ENCODE measurements around the gene OCSTAMP. TPM values are rescaled to one million over a fixed set of nuclear protein-coding genes. Genes with fewer than 3 reads are reported as not detected.
A peak's percentile ranks its signal among the peaks of the same experiment; 100 is the strongest.

OCSTAMP gene
- total and polyA plus RNA-seq, 7 donors: not detected

- no peak for ATAC-seq
- TF ChIP-seq CTCF (IDR thresholded peaks at IDR 0.05): no peak
- Histone ChIP-seq H3K9me3 (no peaks in the 10 kb centered on the region), H3K4me3 (no peak overlapping the region), H3K27ac (no peak overlapping the region), H3K27me3 (ENCODE audit: insufficient read depth in 3 of 3, low read length in 2 of 3) (peaks cover 0 to 2% (median 0%) of the 10 kb centered on the region in 3 donors), H3K4me1 (peaks cover 5% of the 10 kb centered on the region), H3K36me3 (ENCODE audit: insufficient read depth in 1 of 2, low read depth in 1 of 2) (no peaks in the 10 kb centered on the region)
- intact Hi-C loops (cut with DNase I): loop anchor here in 1 of 2 donors (5.0 kb wide), 1 partner anchor 114 kb away; no protein-coding TSS in a partner anchor
- WGBS, 3 donors: 83 to 87% (median 85%) methylated on average over 16 of the region's 16 CpGs
- DNase-seq: no peak
These were observed 12.9 kb upstream of the OCSTAMP start for GRCh38 chr20:46563170-46563859.

- Histone ChIP-seq H3K36me3 (ENCODE audit: insufficient read depth in 1 of 2, low read depth in 1 of 2) (no peaks in the 10 kb centered on the region), H3K4me3 (peak overlapping the region; percentile 52), H3K27ac (no peak overlapping the region), H3K27me3 (ENCODE audit: insufficient read depth in 3 of 3, low read length in 2 of 3) (peaks cover 0 to 2% (median 0%) of the 10 kb centered on the region in 3 donors), H3K4me1 (peaks cover 5% of the 10 kb centered on the region), H3K9me3 (no peaks in the 10 kb centered on the region)
- peak; percentile 86 for TF ChIP-seq CTCF (IDR thresholded peaks at IDR 0.05)
- DNase-seq (peak; percentile 56 to 72), ATAC-seq (peak; percentile 69 to 93 (median 80))
- WGBS, 3 donors: 9 to 12% (median 11%) methylated on average over 19 of the region's 19 CpGs
- intact Hi-C loops (cut with DNase I): loop anchor here in 1 of 2 donors (5.0 kb wide), 1 partner anchor 115 kb away; no protein-coding TSS in a partner anchor
These were observed 12.1 kb upstream of the OCSTAMP start for GRCh38 chr20:46562373-46563169.

GRCh38 chr20:46562009-46562372 lies 11.5 kb upstream of the OCSTAMP start:
- WGBS, 3 donors: 33 to 44% (median 35%) methylated on average over 5 of the region's 5 CpGs
- TF ChIP-seq CTCF (IDR thresholded peaks at IDR 0.05): no peak
- no peak for DNase-seq
- Histone ChIP-seq H3K4me1 (peaks cover 5% of the 10 kb centered on the region), H3K9me3 (no peaks in the 10 kb centered on the region), H3K27ac (no peak overlapping the region), H3K4me3 (peak overlapping the region; percentile 52), H3K27me3 (ENCODE audit: insufficient read depth in 3 of 3, low read length in 2 of 3) (peaks cover 0 to 3% (median 0%) of the 10 kb centered on the region in 3 donors), H3K36me3 (ENCODE audit: insufficient read depth in 1 of 2, low read depth in 1 of 2) (no peaks in the 10 kb centered on the region)
- intact Hi-C loops (cut with DNase I): loop anchor here in 1 of 2 donors (5.0 kb wide), 1 partner anchor 115 kb away; no protein-coding TSS in a partner anchor
- ATAC-seq: no peak

GRCh38 chr20:46559685-46560440 lies 9.4 kb upstream of the OCSTAMP start:
- 79 to 86% (median 81%) methylated on average over 7 of the region's 7 CpGs for WGBS, 3 donors
- Histone ChIP-seq H3K27me3 (ENCODE audit: insufficient read depth in 3 of 3, low read length in 2 of 3) (peaks cover 0 to 3% (median 0%) of the 10 kb centered on the region in 3 donors), H3K27ac (no peak overlapping the region), H3K4me3 (no peak overlapping the region), H3K9me3 (no peaks in the 10 kb centered on the region), H3K4me1 (peaks cover 5% of the 10 kb centered on the region), H3K36me3 (ENCODE audit: insufficient read depth in 1 of 2, low read depth in 1 of 2) (no peaks in the 10 kb centered on the region)
- no peak for DNase-seq
- intact Hi-C loops (cut with DNase I): loop anchor here in 1 of 2 donors (5.0 kb wide), 1 partner anchor 117 kb away; no protein-coding TSS in a partner anchor
- no peak for TF ChIP-seq CTCF (IDR thresholded peaks at IDR 0.05)
- ATAC-seq: no peak
